Fibroblast of skin of scalp (primary cell): Measurements from ENCODE around the gene CARM1. TPM values are rescaled to one million over a fixed set of nuclear protein-coding genes. Genes with fewer than 3 reads are reported as not detected.
"Not testable (repeated sequence)": the region's sequence is repeated elsewhere in the genome, so short reads cannot be mapped to it uniquely, and the experiment has no call there.

Experiments used
- DNase-seq: peaks from one replicate; pipeline ENCODE4 v3.0.0-alpha.2; 2013
- polyA plus RNA-seq, 2 experiments: library from polyadenylated mRNA; unstranded; fragments of 120-200 nt; gene quantifications; one replicate each; pipeline ENCODE4 v1.2.1, GENCODE V29; 2013; ENCODE audit not compliant: insufficient read length in 2 of 2

CARM1 gene
- polyA plus RNA-seq (2013, experiment 1 of 2; ENCODE audit: insufficient read length), result 83.3 TPM
- 75.2 TPM for polyA plus RNA-seq (2013, experiment 2 of 2; ENCODE audit: insufficient read length)

GRCh38 chr19:10870955-10871603 is at the start of gene CARM1:
Gene CARM1 (plus strand): TSS chr19:10871553. CDS start chr19:10871703, 150 bp downstream.
- peak; percentile 99 for DNase-seq

GRCh38 chr19:10823690-10824089 is 47.7 kb upstream of the CARM1 start:
- DNase-seq, result no peak

GRCh38 chr19:10826231-10826630 is 45.1 kb upstream of the CARM1 start:
- no peak for DNase-seq

GRCh38 chr19:10826846-10827245 is 44.5 kb upstream of the CARM1 start:
- DNase-seq, result no peak

- no peak for DNase-seq
Measured at GRCh38 chr19:10828981-10829821, 42.2 kb upstream of the CARM1 start.

- DNase-seq, result no peak
Measured at GRCh38 chr19:10829967-10830366, 41.4 kb upstream of the CARM1 start.

GRCh38 chr19:10830370-10830769 is 41.0 kb upstream of the CARM1 start:
- DNase-seq, result no peak

- DNase-seq, result no peak
Measured at GRCh38 chr19:10830931-10831779, 40.2 kb upstream of the CARM1 start.

GRCh38 chr19:10831987-10832938 is 39.1 kb upstream of the CARM1 start:
- DNase-seq, result no peak

- no peak for DNase-seq
Measured at GRCh38 chr19:10832939-10833296, 38.4 kb upstream of the CARM1 start.

GRCh38 chr19:10835089-10835753 is 36.1 kb upstream of the CARM1 start:
- DNase-seq, result no peak

GRCh38 chr19:10835754-10836478 is 35.4 kb upstream of the CARM1 start, which contains the start of gene TMED1:
Gene TMED1 (minus strand): TSS chr19:10836212. CDS start chr19:10836191, 21 bp downstream.
- DNase-seq, result peak; percentile 100

- DNase-seq, result peak; percentile 91
Measured at GRCh38 chr19:10836479-10837330, 34.6 kb upstream of the CARM1 start.

- not testable (repeated sequence) for DNase-seq
Measured at GRCh38 chr19:10837649-10838048, 33.7 kb upstream of the CARM1 start.

GRCh38 chr19:10838377-10838776 is 33.0 kb upstream of the CARM1 start:
- DNase-seq, result no peak

GRCh38 chr19:10839114-10840050 is 32.0 kb upstream of the CARM1 start:
- DNase-seq, result no peak

- no peak for DNase-seq
Measured at GRCh38 chr19:10842788-10843187, 28.6 kb upstream of the CARM1 start.
